Ammon's horn (tissue), 1 donor: ENCODE measurements around the gene FAM227B.
"Not testable (repeated sequence)": the region's sequence is repeated elsewhere in the genome, so short reads cannot be mapped to it uniquely, and the experiment has no call there.

ENCODE experiments used
- DNase-seq: peaks from one replicate; pipeline ENCODE4 v3.0.0-alpha.2; 2016; ENCODE audit warnings: low spot score

The FAM227B gene

DNA sequence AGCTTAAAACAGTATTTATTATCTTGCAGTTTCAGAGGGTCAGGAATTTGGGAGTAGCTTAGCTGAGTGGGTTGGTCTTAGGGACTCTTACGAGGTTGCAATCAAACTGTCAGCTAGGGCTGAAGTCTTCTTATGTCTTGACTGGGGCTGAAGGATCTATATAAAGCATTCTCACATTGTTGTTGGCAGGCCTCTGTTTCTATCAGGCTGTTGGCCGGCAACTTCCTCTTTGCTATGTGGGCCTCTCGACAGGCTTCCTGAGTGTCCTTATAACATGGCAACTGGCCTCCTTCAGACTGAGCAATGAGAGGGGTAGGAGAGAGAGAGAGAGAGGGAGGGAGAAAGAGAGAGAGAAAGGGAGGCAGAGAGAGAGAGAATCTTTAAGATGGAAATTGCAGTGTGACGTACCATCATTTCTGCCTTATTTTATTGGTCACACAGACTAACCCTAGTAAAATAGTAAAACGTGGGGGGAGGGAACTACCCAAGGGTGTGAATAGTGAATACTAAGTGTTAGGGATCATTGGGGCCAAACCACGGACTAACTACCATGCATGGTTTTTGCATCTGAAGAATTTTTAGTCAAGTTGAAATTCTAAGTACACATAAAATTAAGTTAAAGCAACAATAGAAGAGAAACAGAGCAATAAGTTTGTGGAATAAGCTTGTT lies 181.5 kb downstream of the FAM227B start:
- DNase-seq: peak; percentile 56

DNA sequence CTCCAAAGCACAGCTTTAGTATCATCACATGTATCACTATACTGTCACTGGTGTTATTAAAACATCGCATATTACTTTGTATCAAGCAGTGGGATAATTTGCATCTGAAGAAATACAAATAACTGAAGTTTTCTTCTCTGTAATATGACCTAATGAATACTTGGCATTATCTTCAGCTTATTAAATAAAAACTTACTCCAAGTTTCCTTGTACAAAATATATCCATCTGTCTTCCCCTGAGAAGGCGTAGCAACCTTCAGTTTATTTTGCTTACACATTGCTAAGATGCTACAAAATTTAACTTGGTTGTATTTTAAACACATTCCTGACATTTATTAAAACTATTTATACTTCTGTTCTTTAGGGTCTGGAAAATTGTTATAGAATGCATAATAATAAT lies 183.9 kb downstream of the FAM227B start:
- DNase-seq: no peak

DNA sequence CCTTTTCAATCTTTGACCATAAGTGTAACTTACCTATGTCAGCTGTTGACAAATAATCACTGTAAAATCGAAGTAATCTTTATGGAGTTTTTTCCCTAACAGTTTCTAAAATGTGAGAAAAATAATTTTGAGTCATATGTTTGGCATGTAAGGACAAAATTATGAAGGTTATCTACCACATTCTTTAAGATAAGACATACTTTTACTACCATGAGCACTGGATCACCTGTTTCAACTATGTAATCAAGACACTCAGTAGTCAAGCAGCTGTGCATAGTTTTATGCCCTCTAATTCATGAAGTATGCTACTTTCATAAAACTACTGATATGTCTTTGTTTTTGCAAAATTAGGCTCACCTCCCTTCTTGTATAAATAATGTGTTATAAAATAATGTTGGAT lies 185.4 kb downstream of the FAM227B start:
- DNase-seq: no peak

DNA sequence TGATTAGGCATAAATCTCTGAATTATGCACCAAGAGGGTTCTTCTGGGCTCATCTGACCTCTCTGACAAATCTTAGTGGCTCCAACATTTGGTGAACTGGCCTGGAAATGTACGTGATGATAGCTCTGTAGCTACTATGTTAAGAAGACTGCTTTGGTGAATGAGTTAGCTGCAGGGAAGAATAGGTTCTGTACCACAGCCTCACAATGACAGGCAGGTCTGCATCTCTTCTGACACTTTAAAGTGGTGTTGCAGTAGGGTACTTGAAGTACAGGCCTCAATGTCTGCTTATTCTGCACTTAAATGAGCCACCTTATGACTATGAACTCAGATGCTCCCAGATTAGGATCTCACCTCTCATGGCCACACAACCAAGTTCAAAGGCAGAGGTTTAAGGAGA lies 190.6 kb downstream of the FAM227B start:
- DNase-seq: no peak

DNA sequence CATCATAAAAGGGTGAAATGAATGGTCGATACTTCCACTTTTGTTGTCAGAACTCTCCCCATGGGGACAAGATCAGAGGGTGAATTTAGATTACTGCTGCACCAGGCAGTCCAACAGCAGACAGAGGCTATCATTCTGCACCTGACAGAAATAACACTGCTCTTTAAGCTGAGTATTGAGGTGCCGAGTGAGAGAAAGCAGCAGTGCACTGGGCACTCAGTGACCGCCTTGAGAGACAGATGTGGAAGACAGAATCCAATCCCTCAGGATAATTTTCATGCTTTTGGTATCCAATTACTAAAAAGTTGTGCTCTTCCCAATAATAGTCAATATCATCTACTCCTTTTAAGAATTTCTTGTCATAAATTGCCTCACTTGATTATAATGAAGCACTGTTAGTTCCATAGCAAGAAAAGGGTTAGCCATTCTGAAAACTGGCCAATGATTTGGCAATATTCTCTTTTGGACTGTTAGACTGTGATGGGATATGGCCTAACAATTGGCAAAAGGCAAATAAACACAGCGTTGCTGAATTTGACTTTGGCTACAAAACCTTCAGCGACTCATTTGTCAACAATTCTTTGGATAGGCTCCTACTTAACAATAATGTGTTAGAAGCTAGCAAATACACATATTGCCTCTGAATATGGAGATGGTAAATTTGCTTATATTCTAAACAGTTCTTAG lies 192.1 kb downstream of the FAM227B start:
- DNase-seq: no peak

DNA sequence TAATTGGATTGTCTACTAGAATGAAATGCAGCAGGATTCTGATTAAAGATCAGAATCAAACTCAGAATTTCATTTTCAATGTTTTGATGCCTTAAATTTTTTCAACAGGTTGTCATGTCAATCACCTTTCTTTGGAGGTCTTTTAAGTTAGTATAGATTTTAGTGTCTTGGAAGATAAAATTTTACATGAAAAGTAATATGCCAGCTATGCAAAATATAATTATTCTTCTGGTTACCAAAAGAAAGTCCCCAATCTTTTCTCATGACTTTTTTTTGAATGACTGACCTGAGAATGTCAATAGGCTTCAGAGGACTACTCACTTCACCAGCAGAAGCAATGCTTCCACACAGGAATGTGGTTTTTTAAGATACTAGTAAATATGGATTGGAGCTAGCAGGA lies 193.2 kb downstream of the FAM227B start:
- DNase-seq: no peak

DNA sequence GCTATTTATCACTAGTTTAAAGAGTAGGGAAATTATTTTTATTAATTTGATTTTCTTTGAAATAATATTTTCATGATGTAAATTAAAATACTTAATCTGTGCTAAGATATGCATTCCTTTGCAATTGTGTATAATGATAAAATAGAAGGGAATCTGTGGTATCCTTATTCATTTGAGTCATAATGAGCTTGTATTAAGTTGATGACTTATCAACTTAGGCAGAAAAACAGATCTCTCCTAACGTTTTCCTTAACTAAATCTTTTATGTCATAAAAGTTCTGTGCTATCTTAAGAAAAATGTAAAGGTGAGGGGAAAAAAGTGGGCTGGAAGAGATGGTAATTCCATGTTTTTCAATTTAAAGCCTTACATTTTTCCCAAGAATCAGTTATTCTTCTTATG lies 195.7 kb downstream of the FAM227B start:
- no peak for DNase-seq

DNA sequence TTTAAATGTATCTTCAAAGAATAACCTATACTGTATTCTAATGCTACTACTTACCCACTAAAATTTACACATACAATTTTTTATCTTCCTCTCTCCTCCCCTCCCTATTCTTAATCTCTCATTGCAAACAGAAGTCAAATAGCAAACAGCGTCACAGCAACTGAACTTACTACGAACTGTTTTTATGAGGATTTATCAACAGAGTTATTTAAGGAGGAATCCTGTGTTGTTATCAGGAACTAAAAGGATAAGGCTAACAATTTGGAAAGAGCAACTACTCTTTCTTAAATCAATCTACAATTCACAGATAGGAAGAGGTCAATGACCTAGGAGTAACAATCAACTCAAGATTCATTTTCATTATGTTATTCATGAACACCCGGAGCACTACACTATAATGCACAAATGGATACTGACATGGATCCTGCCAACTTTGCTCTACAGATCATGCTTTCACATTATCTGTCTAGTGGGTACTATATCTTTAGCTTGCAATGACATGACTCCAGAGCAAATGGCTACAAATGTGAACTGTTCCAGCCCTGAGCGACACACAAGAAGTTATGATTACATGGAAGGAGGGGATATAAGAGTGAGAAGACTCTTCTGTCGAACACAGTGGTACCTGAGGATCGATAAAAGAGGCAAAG lies 196.6 kb downstream of the FAM227B start:
- DNase-seq: no peak

DNA sequence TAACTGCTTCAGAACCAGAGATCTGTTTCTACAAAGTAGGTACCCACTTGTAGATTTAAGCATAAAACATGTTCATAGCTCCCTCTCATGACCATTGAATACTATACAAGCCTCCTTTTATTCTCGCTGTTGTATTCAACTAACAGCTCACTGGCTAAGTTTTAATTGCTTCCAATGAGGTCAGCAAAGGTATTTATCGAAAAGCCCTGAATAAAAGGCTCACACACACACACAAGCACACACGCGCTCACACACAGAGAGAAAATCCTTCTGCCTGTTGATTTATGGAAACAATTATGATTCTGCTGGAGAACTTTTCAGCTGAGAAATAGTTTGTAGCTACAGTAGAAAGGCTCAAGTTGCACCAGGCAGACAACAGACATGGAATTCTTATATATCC lies 197.6 kb downstream of the FAM227B start, which contains the start of gene FGF7:
Gene FGF7, plus strand, starts transcription at position 222 of the 400 bp plus-strand sequence. CDS start 1,056 bp downstream, outside the sequence.
- DNase-seq: no peak

DNA sequence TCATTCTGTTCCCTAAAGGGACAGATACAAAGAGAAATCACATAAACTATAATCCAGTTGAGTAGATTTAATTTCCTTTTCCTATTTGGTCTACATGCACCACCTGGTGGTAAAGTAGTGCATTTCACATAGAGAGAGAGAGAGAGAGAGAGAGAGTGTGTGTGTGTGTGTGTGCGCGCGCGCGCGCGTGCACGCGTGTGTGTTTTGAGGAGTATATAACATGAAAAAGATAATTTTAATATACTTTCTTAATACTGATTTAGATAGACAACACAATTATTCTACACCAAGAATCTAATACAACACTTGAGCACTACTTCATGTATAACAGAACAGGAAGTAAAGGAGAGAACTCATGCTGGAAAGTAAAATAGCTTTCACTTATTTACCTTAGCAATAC lies 198.6 kb downstream of the FAM227B start:
- DNase-seq: peak; percentile 49

DNA sequence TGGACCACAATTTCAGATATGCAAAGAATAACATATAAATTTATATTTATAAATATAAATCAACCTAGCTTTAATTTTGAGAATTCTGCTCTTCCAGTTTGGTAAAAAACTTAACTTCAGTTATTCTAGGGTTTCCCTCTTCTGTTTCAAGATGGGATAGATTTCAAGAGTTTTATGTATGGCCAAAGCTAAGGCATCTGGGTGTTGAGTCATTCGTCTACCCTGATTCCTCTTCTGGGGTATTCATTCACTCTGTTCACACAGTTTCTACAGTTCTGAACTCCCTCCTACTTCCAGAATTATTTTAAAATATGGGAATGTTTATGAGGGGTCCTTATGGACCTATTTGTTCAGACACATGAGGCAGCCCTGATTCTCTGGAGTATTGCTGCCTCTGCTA lies 201.8 kb downstream of the FAM227B start:
- DNase-seq: no peak

DNA sequence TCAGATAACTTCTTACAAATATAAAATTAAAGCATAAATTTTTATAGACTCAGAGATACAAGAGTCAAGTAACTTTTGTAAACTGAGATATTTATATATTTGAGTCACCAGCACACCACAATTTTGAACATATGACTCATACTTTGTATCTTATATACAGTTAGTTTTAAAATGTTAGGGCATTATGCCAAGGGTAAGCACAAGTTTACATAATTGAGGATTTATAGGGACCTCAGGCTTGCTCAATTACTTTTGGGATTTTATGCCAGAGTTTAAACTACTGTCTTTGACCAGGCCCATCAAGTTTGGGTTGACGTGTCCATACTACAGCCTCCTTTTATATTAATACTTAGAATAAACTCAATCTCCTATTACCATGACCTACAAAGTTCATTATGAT lies 205.0 kb downstream of the FAM227B start:
- DNase-seq: no peak

DNA sequence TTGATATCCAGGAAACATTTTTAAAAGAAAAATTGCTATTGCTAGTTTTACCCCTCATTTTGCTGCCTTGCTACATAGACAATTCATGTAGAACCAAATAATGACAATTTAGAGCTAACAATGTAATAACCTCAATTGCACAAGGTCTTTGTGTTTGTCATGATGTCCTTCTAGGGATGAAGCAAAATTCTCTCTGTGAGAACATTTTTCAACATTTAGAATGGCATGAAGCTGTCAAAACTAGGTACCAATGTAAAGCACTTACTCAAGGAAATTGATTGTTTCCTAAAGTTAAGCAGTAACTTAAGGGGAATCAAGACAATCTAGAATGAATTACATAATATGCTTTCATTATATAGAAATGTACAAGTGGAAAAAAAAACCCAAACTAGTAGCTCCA lies 205.5 kb downstream of the FAM227B start:
- no peak for DNase-seq

DNA sequence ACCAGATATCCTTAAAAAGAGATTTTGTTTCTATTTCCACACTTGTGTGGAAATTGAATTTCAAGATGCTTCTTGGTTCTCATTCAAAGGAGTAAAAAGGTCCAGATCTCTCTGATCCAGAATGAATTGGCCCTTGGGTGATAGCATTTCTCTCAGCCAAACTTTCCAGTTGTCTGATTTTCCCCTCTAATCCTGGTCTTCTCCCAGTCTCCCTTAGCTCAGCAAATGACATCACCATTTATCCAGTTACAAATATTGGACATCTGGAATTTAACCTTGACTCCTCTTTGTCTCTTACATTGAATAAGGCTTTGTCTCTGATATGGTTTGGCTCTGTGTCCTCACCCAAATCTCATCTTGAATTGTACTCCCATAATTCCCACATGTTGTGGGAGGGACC lies 207.8 kb downstream of the FAM227B start:
- no peak for DNase-seq

DNA sequence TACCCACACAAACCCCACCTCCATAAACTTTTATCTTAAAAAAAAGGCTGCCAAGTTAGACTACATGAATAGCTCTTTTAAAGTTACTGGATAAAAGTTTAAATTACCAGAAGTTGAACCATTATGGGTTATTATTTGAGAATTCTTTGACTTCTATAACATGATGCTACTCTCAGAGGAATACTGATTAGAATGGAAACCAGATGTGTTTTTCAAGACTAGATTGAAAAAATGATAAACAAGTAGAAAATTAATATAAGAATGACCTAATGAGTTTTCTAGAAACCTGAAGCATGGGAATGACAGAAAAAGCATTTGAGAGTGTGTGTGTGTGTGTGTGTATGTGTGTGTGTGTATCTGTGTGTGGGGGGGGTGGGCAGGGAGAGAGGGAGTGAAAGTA lies 210.0 kb downstream of the FAM227B start:
- DNase-seq: no peak

DNA sequence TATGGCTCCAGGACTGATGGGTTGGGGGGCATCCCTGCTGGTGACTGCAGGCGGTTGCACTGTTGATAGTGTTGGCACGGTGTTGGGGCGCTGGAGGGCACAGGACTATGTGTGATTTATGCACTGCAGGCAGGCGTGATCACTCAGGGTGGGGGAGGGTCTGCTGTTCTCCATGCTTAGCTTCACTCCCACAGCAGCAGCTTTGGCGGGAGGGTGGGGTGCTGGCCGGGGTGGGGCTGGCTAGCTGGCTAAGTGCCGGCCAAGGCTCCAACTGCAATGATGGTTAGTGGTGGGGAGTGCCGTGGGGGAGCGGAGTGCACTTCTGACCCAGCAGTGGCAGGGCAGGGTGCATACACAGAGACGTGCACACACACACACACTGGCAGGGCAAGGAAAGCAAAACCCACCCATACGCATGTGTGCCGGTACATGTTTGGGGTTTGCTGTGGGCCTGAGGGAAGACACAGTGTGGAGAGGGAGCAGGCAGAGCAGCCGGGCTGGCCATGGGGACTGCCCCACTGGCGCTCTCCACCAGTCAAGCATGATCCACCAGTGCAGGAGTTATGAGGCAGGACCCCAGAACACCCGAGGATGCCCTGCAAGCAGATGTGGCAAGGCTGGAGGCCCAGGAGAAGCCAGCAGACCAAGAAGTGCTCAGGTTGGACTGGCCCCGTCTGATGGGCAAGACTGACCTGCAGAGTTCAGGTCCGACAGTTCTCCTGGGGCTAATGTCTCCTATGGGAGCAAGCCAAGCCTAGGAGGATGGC lies 214.1 kb downstream of the FAM227B start:
- no peak for DNase-seq

DNA sequence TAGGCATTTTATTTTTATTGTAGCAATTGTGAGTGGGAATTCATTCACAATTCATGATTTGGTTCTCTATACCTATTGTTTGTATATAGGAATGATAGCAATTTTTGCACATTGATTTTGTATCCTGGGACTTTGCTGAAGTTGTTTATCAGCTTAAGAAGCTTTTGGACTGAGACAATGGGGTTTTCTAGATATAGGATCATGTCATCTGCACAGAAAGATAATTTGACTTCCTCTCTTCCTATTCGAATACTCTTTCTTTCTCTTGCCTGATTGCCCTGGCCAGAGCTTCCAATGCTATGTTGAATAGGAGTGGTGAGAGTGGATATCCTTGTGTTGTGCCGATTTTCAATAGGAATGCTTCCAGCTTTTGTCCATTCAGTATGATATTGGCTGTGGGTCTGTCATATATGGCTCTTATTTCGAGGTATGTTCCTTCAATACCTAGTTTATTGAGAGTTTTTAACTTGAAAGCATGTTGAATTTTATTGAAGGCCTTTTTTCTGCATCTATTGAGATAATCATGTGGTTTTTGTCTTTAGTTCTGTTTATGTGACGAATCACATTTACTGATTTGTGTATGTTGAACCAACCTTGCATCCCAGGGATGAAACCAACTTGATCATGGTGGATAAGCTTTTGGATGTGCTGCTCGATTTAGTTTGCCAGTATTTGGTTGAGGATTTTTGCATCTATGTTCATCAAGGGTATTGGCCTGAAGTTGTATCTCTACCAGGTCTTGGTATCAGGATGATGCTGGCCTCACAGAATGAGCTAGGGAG lies 217.9 kb downstream of the FAM227B start:
- DNase-seq: not testable (repeated sequence)

DNA sequence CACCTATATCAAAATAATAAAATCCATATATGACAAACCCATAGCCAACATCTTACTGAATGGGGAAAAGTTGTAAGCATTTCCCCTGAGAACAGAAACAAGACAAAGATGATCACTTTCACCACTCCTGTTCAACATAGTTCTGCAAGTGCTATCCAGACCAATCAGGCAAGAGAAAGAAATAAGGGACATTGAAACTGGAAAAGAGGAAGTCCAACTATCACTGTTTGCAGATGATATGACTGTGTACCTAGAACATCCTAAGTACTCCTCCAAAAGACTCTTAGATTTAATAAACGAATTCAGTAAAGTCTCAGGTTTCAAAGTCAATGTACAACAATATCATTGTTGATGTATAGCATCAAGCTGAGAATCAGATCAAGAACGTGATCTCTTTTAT lies 233.1 kb downstream of the FAM227B start:
- no peak for DNase-seq

DNA sequence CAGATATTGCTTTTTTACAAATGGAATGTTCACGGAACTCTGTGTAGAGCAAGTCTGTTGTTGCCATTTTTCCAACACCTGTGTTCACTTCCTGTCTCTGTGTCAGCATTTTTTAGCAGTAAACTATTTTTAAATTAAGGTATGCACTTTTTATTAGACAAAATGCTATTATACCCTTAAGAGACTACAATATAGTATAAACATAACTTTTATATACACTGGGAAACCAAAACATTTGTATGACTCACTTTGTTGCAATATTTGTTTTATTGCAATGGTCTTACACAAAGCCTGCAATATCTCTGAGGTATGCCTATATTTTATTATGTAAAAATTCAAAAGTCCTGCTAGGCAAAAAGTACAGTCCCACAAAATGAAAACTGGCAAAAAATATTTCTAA lies 237.4 kb downstream of the FAM227B start:
- DNase-seq: no peak

DNA sequence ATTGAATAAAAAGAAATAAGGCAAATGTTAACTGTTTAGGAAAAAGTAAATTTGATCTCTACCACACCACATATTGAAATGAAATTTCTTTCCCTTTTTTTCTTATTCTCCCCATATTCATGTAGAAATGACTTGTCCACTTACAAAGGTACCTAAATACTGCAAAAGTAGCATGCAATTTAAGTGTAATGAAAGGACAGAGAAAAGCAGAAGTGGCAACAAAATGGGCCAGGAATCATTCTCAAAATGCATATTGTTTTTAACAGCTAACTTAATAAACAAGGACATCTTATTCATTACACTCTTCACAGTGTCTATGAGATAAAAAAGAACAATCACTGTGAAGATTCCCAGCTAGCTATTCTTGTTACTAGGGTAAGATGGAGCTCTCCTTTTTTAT lies 238.2 kb downstream of the FAM227B start:
- DNase-seq: no peak

DNA sequence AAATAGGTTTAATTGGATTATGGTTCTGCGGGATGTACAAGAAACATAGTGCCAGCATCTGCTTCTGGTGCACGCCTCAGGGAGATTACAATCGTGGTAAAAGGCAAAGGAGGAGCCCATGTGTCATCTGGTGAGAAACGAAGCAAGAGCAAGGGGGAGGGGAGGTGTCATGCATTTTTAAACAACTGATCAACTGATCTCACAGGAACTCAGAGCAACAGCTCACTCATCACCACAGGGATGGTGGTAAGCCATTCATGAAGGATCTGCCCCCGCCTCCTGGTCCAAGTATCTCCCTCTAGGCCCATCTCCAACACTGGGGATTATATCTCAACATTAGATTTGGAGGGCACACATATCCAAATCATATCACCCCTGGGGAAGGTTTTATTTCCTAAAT lies 239.7 kb downstream of the FAM227B start:
- no peak for DNase-seq

DNA sequence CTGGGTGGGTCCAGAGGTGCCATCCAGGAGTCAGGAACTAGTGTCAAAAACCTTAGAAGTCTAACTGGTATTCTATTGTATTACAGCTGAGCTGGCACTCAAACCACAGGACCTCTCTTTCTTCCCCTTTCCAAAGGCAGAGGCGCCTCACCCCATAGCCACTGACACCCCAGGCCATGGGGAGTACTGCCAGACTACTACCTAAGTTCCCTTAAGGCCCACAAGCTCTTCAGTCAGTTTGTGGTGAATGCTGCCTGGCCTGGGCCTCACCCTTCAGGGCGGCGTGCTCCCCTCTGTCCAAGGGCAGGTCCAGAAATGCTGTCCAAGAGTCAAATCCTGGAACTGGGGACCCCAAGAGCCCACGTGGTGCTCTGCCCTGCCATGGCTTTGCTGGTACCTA lies 240.6 kb downstream of the FAM227B start:
- no peak for DNase-seq
